ENCODE data around the gene MTHFD1L.
"Not testable (repeated sequence)": the region's sequence is repeated elsewhere in the genome, so short reads cannot be mapped to it uniquely, and the experiment has no call there.

The MTHFD1L gene

GRCh38 chr6:150857062-150857944 lies 8.2 kb upstream of the MTHFD1L start:
- no peak for TF ChIP-seq CTCF (IDR thresholded peaks at IDR 0.05; ENCODE audit: control insufficient read depth, extremely low read depth, insufficient read depth)
- DNase-seq (ENCODE audit: low read depth): no peak
- H3K4me3 ChIP-seq (ENCODE audit: low read depth, low read length): no peak overlapping the region

GRCh38 chr6:150857945-150858308 lies 7.6 kb upstream of the MTHFD1L start:
- no peak overlapping the region for H3K4me3 ChIP-seq (ENCODE audit: low read depth, low read length)
- TF ChIP-seq CTCF (IDR thresholded peaks at IDR 0.05; ENCODE audit: control insufficient read depth, extremely low read depth, insufficient read depth): no peak

GRCh38 chr6:150861448-150862168 lies 3.9 kb upstream of the MTHFD1L start:
- not testable (repeated sequence) for DNase-seq (ENCODE audit: low read depth); H3K4me3 ChIP-seq (ENCODE audit: low read depth, low read length)

More at GRCh38 chr6:150857945-150858308, 7.6 kb upstream of the MTHFD1L start:
- DNase-seq (ENCODE audit: low read depth): no peak

- TF ChIP-seq CTCF (IDR thresholded peaks at IDR 0.05; ENCODE audit: control insufficient read depth, extremely low read depth, insufficient read depth): no peak
- DNase-seq (ENCODE audit: low read depth): no peak
- H3K4me3 ChIP-seq (ENCODE audit: low read depth, low read length): no peak overlapping the region
Measured at GRCh38 chr6:150863213-150863928, 2.1 kb upstream of the MTHFD1L start.

- no peak for DNase-seq (ENCODE audit: low read depth)
- no peak for TF ChIP-seq CTCF (IDR thresholded peaks at IDR 0.05; ENCODE audit: control insufficient read depth, extremely low read depth, insufficient read depth)
- H3K4me3 ChIP-seq (ENCODE audit: low read depth, low read length): peak overlapping the region; percentile 68
Measured at GRCh38 chr6:150865043-150865405, 478 bp upstream of the MTHFD1L start.

- TF ChIP-seq CTCF (IDR thresholded peaks at IDR 0.05; ENCODE audit: control insufficient read depth, extremely low read depth, insufficient read depth): no peak
- peak; percentile 15 for DNase-seq (ENCODE audit: low read depth)
- H3K4me3 ChIP-seq (ENCODE audit: low read depth, low read length): peak overlapping the region; percentile 68
Measured at GRCh38 chr6:150866147-150866990, 867 bp downstream of the MTHFD1L start.

All from LNCaP clone FGC (cell line).